GM06990 (cell line): ENCODE measurements around the gene FIP1L1.

Experiments used
- DNase-seq: peaks from one replicate; pipeline ENCODE4 v3.0.0-alpha.2; 2011; ENCODE audit not compliant: insufficient read length; ENCODE audit errors: extremely low read depth
- H3K27me3 ChIP-seq: replicated peaks from 2 replicates; pipeline ENCODE4 v1.6.0; 2011; ENCODE audit warnings: low read length; ENCODE audit not compliant: control insufficient read depth, insufficient read depth
- H3K36me3 ChIP-seq: 2 replicates; pipeline ENCODE4 v1.5.1; 2011; ENCODE audit warnings: low read length; ENCODE audit not compliant: control insufficient read depth, insufficient read depth
- H3K4me3 ChIP-seq: replicated peaks from 2 replicates; pipeline ENCODE4 v1.5.1; 2011; ENCODE audit warnings: low read depth, mild to moderate bottlenecking, control low read depth, low read length
- TF ChIP-seq, protein P1 (sequence below): IDR thresholded peaks from 2 replicates; pipeline ENCODE4 v1.5.1; 2011; ENCODE audit warnings: low read length, control low read depth, mild to moderate bottlenecking, inconsistent platforms; ENCODE audit not compliant: insufficient read depth, poor library complexity, severe bottlenecking

Gene FIP1L1

DNA sequence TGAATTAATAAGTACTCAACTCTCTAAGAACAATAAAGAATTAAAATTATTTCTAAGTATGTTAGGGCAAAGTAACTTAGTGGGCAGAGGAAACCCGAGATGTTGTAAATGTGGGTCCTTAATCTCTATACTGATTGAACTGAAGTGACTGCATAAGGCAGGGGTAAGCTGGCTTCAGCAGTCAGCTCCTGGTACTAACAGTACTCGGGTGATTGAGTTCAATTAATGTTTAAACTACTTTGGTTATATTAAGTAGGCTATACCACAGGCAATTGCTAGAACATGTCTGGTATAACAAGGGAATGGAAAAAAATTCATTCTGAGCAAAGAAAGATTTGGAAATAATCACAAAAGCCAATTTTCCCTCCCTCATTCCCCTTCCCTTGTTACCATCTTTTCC is 123.1 kb downstream of the FIP1L1 start:
- DNase-seq = no peak
- Histone ChIP-seq H3K4me3 (no peak overlapping the region), H3K36me3 (no peaks in the 10 kb centered on the region), H3K27me3 (no peaks in the 10 kb centered on the region)
- TF ChIP-seq, protein P1, sequence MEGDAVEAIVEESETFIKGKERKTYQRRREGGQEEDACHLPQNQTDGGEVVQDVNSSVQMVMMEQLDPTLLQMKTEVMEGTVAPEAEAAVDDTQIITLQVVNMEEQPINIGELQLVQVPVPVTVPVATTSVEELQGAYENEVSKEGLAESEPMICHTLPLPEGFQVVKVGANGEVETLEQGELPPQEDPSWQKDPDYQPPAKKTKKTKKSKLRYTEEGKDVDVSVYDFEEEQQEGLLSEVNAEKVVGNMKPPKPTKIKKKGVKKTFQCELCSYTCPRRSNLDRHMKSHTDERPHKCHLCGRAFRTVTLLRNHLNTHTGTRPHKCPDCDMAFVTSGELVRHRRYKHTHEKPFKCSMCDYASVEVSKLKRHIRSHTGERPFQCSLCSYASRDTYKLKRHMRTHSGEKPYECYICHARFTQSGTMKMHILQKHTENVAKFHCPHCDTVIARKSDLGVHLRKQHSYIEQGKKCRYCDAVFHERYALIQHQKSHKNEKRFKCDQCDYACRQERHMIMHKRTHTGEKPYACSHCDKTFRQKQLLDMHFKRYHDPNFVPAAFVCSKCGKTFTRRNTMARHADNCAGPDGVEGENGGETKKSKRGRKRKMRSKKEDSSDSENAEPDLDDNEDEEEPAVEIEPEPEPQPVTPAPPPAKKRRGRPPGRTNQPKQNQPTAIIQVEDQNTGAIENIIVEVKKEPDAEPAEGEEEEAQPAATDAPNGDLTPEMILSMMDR = no peak

DNA sequence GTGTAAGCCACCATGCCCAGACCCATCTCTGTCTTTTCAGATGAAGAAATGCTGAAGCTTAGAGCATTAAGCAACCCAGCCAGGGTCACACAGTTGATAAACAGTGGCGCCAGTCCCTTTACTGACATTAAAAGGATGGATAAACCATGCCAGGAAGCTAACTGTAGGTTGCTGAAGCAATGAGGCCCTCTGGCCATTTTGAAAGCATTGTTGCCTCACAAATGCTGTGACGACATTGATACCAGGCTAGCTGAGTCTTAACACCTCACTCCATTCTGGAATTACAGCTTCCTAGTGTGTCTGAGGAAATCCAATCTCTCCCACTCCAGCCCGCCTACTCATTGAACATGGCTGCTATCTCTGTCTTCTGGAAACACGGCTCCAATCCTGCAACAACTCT is 124.1 kb downstream of the FIP1L1 start:
- TF ChIP-seq, protein P1 = no peak
- DNase-seq = no peak
- H3K36me3 ChIP-seq = no peaks in the 10 kb centered on the region
- no peaks in the 10 kb centered on the region for H3K27me3 ChIP-seq
- H3K4me3 ChIP-seq = no peak overlapping the region

DNA sequence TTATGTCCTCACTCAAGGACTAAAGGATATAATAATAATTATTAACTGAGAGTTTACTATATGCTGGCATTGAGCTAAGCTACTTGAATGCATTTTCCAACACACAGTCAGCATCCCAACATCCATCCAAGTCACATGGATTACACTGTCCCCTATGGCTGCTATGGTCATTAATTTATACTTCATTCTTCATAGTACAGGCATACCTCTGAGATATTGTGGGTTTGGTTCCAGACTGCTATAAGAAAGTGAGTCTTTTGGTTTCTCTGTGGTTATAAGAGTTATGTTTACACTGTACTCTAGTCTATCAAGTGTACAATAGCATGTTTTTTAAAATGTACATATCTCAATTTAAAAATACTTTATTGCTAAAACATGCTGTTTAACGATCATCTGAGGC is 124.7 kb downstream of the FIP1L1 start:
- TF ChIP-seq, protein P1 = no peak
- DNase-seq = no peak
- Histone ChIP-seq H3K27me3 (no peaks in the 10 kb centered on the region), H3K4me3 (no peak overlapping the region), H3K36me3 (no peaks in the 10 kb centered on the region)

DNA sequence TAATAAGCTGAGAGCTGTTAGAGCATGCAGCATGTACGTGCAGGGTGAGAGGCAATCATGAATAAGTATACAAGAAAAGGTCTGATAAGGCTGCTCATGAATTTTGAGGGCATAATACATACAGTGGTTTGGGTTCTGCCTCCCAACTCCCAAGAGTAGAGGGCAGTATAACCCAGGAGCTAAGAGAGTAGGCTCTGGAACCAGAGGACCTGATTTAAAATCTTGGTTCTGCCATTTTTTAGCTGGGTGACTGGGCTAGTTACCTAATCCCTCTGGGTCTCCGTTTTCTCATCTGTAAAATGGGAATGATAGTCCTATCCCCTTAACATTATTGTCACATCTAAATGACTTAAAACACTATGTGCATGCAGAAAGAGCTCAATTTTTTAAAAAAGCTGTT is 128.5 kb downstream of the FIP1L1 start:
- Histone ChIP-seq H3K4me3 (no peak overlapping the region), H3K36me3 (no peaks in the 10 kb centered on the region), H3K27me3 (no peaks in the 10 kb centered on the region)
- no peak for DNase-seq
- TF ChIP-seq, protein P1 = no peak

DNA sequence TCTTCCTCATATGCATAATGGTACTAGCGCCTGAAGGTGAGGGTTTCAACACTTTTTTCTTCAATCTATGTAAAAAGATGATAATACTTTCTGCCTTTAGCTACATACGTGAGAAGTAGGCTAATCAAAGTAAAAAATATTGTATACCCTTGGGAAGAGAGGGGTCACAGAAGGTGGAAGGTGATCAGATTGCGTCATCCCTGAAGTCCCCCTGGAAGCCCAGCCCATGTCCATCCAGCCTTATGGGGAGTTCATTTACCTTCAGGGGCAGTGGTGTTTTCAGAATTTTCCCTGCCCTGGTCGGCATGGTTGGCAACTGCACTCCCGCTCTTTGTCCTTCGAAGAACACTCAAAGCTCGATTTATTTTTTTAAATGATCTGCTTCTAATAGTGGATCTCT is 129.6 kb downstream of the FIP1L1 start:
- DNase-seq = no peak

More for the DNA sequence above, 129.6 kb downstream of the FIP1L1 start:
- Histone ChIP-seq H3K4me3 (no peak overlapping the region), H3K27me3 (no peaks in the 10 kb centered on the region), H3K36me3 (no peaks in the 10 kb centered on the region)
- TF ChIP-seq, protein P1 = no peak
